Liver (tissue), 9 donors: ENCODE results near the gene TNFRSF21. TPM values are rescaled to one million over a fixed set of nuclear protein-coding genes. Genes with fewer than 3 reads are reported as not detected.

Source experiments
- DNase-seq: peaks from one replicate; pipeline ENCODE4 v3.0.0-alpha.2; 2017; ENCODE audit warnings: low spot score
- H3K27ac ChIP-seq, 2 donors: one replicate each; pipeline ENCODE4 v1.7.0; 2013; ENCODE audit warnings: inconsistent platforms in 2 of 2, low read length in 2 of 2, control low read depth in 1 of 2, low read depth in 1 of 2, mild to moderate bottlenecking in 1 of 2
- H3K27me3 ChIP-seq, 4 donors: one replicate each; pipeline versions ENCODE4 v1.6.1 to v1.7.0; 2013; ENCODE audit warnings: low read length in 3 of 4, inconsistent platforms in 1 of 4, mild to moderate bottlenecking in 1 of 4, moderate library complexity in 1 of 4; ENCODE audit not compliant: control insufficient read depth in 4 of 4, insufficient read depth in 4 of 4
- H3K36me3 ChIP-seq, 4 donors: one replicate each; pipeline versions ENCODE4 v1.6.1 to v1.7.0; 2013; ENCODE audit warnings: low read length in 3 of 4, mild to moderate bottlenecking in 3 of 4, low read depth in 1 of 4, moderate library complexity in 1 of 4; ENCODE audit not compliant: control insufficient read depth in 4 of 4, insufficient read depth in 3 of 4
- H3K4me1 ChIP-seq, 4 donors: one replicate each; pipeline versions ENCODE4 v1.6.1 to v1.7.0; 2013; ENCODE audit warnings: low read length in 3 of 4, mild to moderate bottlenecking in 3 of 4, moderate library complexity in 1 of 4; ENCODE audit not compliant: control insufficient read depth in 4 of 4, insufficient read depth in 4 of 4
- H3K4me3 ChIP-seq, 3 donors: one replicate each; pipeline versions ENCODE4 v1.6.1 to v1.7.0; 2013; ENCODE audit warnings: low read length in 3 of 3, control low read depth in 1 of 3, low read depth in 1 of 3, mild to moderate bottlenecking in 1 of 3
- H3K9ac ChIP-seq, 2 donors: one replicate each; pipeline ENCODE4 v1.7.0; 2013; ENCODE audit warnings: low read length in 2 of 2, mild to moderate bottlenecking in 2 of 2, moderate library complexity in 2 of 2, control low read depth in 1 of 2, low read depth in 1 of 2
- H3K9me3 ChIP-seq, 4 donors: one replicate each; pipeline versions ENCODE4 v1.6.1 to v1.7.0; 2013; ENCODE audit warnings: low read length in 3 of 4; ENCODE audit not compliant: control insufficient read depth in 4 of 4
- ATF3 ChIP-seq: IDR thresholded peaks from 2 replicates; pipeline ENCODE4 v1.6.1; 2016; ENCODE audit warnings: antibody characterized with exemption
- EGR1 ChIP-seq, 2 donors: IDR thresholded peaks; 2 replicates each; pipeline ENCODE4 v1.6.1; 2016 to 2018; ENCODE audit warnings: antibody characterized with exemption in 2 of 2, low read depth in 2 of 2
- FOXA1 ChIP-seq: IDR thresholded peaks from 2 replicates; pipeline ENCODE4 v1.6.1; 2016; ENCODE audit warnings: antibody characterized with exemption
- FOXA2 ChIP-seq: IDR thresholded peaks from 2 replicates; pipeline ENCODE4 v1.6.1; 2016; ENCODE audit warnings: antibody characterized with exemption
- GABPA ChIP-seq, 2 donors: IDR thresholded peaks in 1 of 2; conservative IDR thresholded peaks in 1 of 2; 2 replicates each; pipeline ENCODE4 v1.6.1; 2016; ENCODE audit warnings: antibody characterized with exemption in 2 of 2, mild to moderate bottlenecking in 1 of 2, moderate library complexity in 1 of 2
- HNF4A ChIP-seq, 2 donors: conservative IDR thresholded peaks; 2 replicates each; pipeline ENCODE4 v1.6.1; 2016; ENCODE audit warnings: antibody characterized with exemption in 2 of 2, mild to moderate bottlenecking in 2 of 2
- HNF4G ChIP-seq: IDR thresholded peaks from 2 replicates; pipeline ENCODE4 v1.6.1; 2016; ENCODE audit warnings: antibody characterized with exemption
- JUND ChIP-seq, 2 donors: IDR thresholded peaks; 2 replicates each; pipeline ENCODE4 v1.6.1; 2016; ENCODE audit warnings: antibody characterized with exemption in 2 of 2
- MAX ChIP-seq: IDR thresholded peaks from 2 replicates; pipeline ENCODE4 v1.6.1; 2016; ENCODE audit warnings: antibody characterized with exemption
- NR2F2 ChIP-seq: IDR thresholded peaks from 2 replicates; pipeline ENCODE4 v1.6.1; 2016; ENCODE audit warnings: antibody characterized with exemption
- RAD21 ChIP-seq, 2 donors: IDR thresholded peaks; 2 replicates each; pipeline ENCODE4 v1.6.1; 2016; ENCODE audit warnings: antibody characterized with exemption in 2 of 2, mild to moderate bottlenecking in 2 of 2
- REST ChIP-seq: IDR thresholded peaks from 2 replicates; pipeline ENCODE4 v1.6.1; 2016; ENCODE audit warnings: antibody characterized with exemption, mild to moderate bottlenecking
- RXRA ChIP-seq, 2 donors: IDR thresholded peaks; 2 replicates each; pipeline ENCODE4 v1.6.1; 2017 to 2018; ENCODE audit warnings: antibody characterized with exemption in 2 of 2, mild to moderate bottlenecking in 1 of 2
- SP1 ChIP-seq: IDR thresholded peaks from 2 replicates; pipeline ENCODE4 v1.6.1; 2018; ENCODE audit warnings: antibody characterized with exemption, mild to moderate bottlenecking
- TAF1 ChIP-seq: conservative IDR thresholded peaks from 2 replicates; pipeline ENCODE4 v1.6.1; 2016; ENCODE audit warnings: antibody characterized with exemption, mild to moderate bottlenecking
- YY1 ChIP-seq: IDR thresholded peaks from 2 replicates; pipeline ENCODE4 v1.6.1; 2016; ENCODE audit warnings: antibody characterized with exemption, mild to moderate bottlenecking
- ZBTB33 ChIP-seq: IDR thresholded peaks from 2 replicates; pipeline ENCODE4 v1.6.1; 2016; ENCODE audit warnings: antibody characterized with exemption
- WGBS: extraction: QIAGEN DNeasy Blood & Tissue Kit; methylation state at CpG from one replicate; pipeline ENCODE4 v1.1.7; 2013; 5-methylcytosine and 5-hydroxymethylcytosine counted together
- polyA plus RNA-seq, 2 donors: library from polyadenylated mRNA; stranded (reverse) in 1 of 2; unstranded in 1 of 2; fragments of 200-250 nt in 1 of 2; fragments of >200 nt in 1 of 2; fragmentation: Nextera tagmentation in 1 of 2; extraction: Ambion mirVana in 1 of 2; gene quantifications; one replicate each; pipeline versions ENCODE4 v1.2.1 to v1.2.3, GENCODE V29; 2013 to 2015
- total RNA-seq, 2 donors: library from RNA; depleted of rRNA; stranded (reverse); fragments of >200 nt; gene quantifications; one replicate each; pipeline ENCODE4 v1.2.3, GENCODE V29; 2014
- donor health status: healthy.
- donor health status: healthy.
- donor health status: healthy.
- donor health status: healthy.
- donor health status: healthy.

Gene TNFRSF21
- total and polyA plus RNA-seq, 4 donors = 2.1 to 3.2 (median 2.9) TPM

- WGBS = 84% methylated on average over 4 of the region's 4 CpGs
- no peaks in the 10 kb centered on the region for H3K27me3 ChIP-seq
- no peaks in the 10 kb centered on the region for H3K9me3 ChIP-seq
- TF ChIP-seq GABPA (IDR thresholded peaks at IDR 0.05 in 1 of 2, conservative IDR thresholded peaks at IDR 0.05 in 1 of 2) (no peak), ZBTB33 (no peak), HNF4G (no peak), RXRA (IDR thresholded peaks at IDR 0.05) (no peak), YY1 (no peak), RAD21 (IDR thresholded peaks at IDR 0.05) (no peak), TAF1 (no peak), NR2F2 (no peak), JUND (IDR thresholded peaks at IDR 0.05) (no peak), EGR1 (IDR thresholded peaks at IDR 0.05; ENCODE audit: low read depth in 2 of 2) (no peak), REST (no peak), MAX (no peak), FOXA2 (no peak), SP1 (no peak), FOXA1 (no peak)
- H3K27ac ChIP-seq = no peak overlapping the region
- H3K4me1 ChIP-seq = peaks cover 0 to 4% (median 0%) of the 10 kb centered on the region in 4 donors
- DNase-seq = no peak
- H3K4me3 ChIP-seq = no peak overlapping the region
- no peaks in the 10 kb centered on the region for H3K36me3 ChIP-seq
- H3K9ac ChIP-seq = no peak overlapping the region
These were observed 78.6 kb downstream of the TNFRSF21 start for GRCh38 chr6:47231151-47231550.

- Histone ChIP-seq H3K36me3 (no peaks in the 10 kb centered on the region), H3K9me3 (no peaks in the 10 kb centered on the region), H3K4me1 (peaks cover 0 to 4% (median 0%) of the 10 kb centered on the region in 4 donors), H3K27me3 (no peaks in the 10 kb centered on the region), H3K4me3 (no peak overlapping the region), H3K27ac (no peak overlapping the region), H3K9ac (no peak overlapping the region)
- no peak for DNase-seq
- no peak for TF ChIP-seq HNF4A (conservative IDR thresholded peaks at IDR 0.05)
- no peak for TF ChIP-seq TAF1
- TF ChIP-seq ATF3 = no peak
- TF ChIP-seq SP1 = no peak
- no peak for TF ChIP-seq FOXA1
- no peak for TF ChIP-seq REST
- TF ChIP-seq NR2F2 = no peak
- no peak for TF ChIP-seq YY1
- WGBS = 65% methylated on average over 6 of the region's 6 CpGs
These were observed 79.1 kb downstream of the TNFRSF21 start for GRCh38 chr6:47230579-47230978.
